Measurements from ENCODE around the gene CRY2. TPM values are rescaled to one million over a fixed set of nuclear protein-coding genes. Genes with fewer than 3 reads are reported as not detected.

CRY2 gene
- total RNA-seq, 1 experiment from 2014 or later, result 8.1 TPM

GRCh38 chr11:45844822-45845578 is 2.3 kb upstream of the CRY2 start:
- H3K27me3 Mint-ChIP-seq (ENCODE audit: insufficient read depth, unreplicated experiment), result peaks cover 14% of the 10 kb centered on the region

GRCh38 chr11:45846174-45846675 is 1.1 kb upstream of the CRY2 start:
- H3K4me3 Mint-ChIP-seq (ENCODE audit: unreplicated experiment), result no peak overlapping the region
- H3K36me3 Mint-ChIP-seq (ENCODE audit: insufficient read depth, unreplicated experiment), result peaks cover 6% of the 10 kb centered on the region
- H3K9me3 Mint-ChIP-seq (ENCODE audit: unreplicated experiment), result no peaks in the 10 kb centered on the region
- H3K27ac Mint-ChIP-seq (ENCODE audit: low read depth, unreplicated experiment), result no peak overlapping the region
- POLR2A ChIA-PET, result interaction anchor here (1.1 to 3.5 kb wide), 10 partner anchors 11 to 748 kb away, joined by 3 to 24 read pairs (median 8); partner anchors contain the start of genes AMBRA1 and PEX16
- CTCF ChIA-PET, result interaction anchor here (0.6 to 1.5 kb wide), 8 partner anchors 11 to 1122 kb away, joined by 3 to 6 read pairs (median 3); no protein-coding TSS in a partner anchor
- no peak for DNase-seq (ENCODE audit: unreplicated experiment)
- TF ChIP-seq CTCF (IDR thresholded peaks at IDR 0.05; ENCODE audit: unreplicated experiment), result no peak
- peaks cover 14% of the 10 kb centered on the region for H3K27me3 Mint-ChIP-seq (ENCODE audit: insufficient read depth, unreplicated experiment)
- no TSS peak for BruUV-seq (replicated peaks)
- peaks cover 18% of the 10 kb centered on the region for H3K4me1 Mint-ChIP-seq (ENCODE audit: insufficient read depth, unreplicated experiment)
- intact Hi-C loops (cut with micrococcal nuclease), result loop anchor here (10.0 kb wide), 1 partner anchor 49 kb away; no protein-coding TSS in a partner anchor

More at GRCh38 chr11:45844822-45845578, 2.3 kb upstream of the CRY2 start:
- no peak overlapping the region for H3K4me3 Mint-ChIP-seq (ENCODE audit: unreplicated experiment)
- peaks cover 18% of the 10 kb centered on the region for H3K4me1 Mint-ChIP-seq (ENCODE audit: insufficient read depth, unreplicated experiment)
- ChIA-PET POLR2A (interaction anchor here (0.7 to 3.5 kb wide), 4 partner anchors 15 to 120 kb away, joined by 3 to 24 read pairs (median 6); partner anchors contain the start of gene PEX16), CTCF (interaction anchor here (0.6 to 0.9 kb wide), 3 partner anchors 73 to 199 kb away, joined by 3 to 4 read pairs (median 4); partner anchors contain the start of gene PEX16)
- peaks cover 2% of the 10 kb centered on the region for H3K36me3 Mint-ChIP-seq (ENCODE audit: insufficient read depth, unreplicated experiment)
- H3K9me3 Mint-ChIP-seq (ENCODE audit: unreplicated experiment), result no peaks in the 10 kb centered on the region
- TF ChIP-seq CTCF (IDR thresholded peaks at IDR 0.05; ENCODE audit: unreplicated experiment), result no peak
- H3K27ac Mint-ChIP-seq (ENCODE audit: low read depth, unreplicated experiment), result no peak overlapping the region
- BruUV-seq (replicated peaks), result no TSS peak
- no peak for DNase-seq (ENCODE audit: unreplicated experiment)
- intact Hi-C loops (cut with micrococcal nuclease), result loop anchor here (10.0 kb wide), 1 partner anchor 50 kb away; no protein-coding TSS in a partner anchor

GRCh38 chr11:45847911-45848316 is 639 bp downstream of the CRY2 start:
- TF ChIP-seq CTCF (IDR thresholded peaks at IDR 0.05; ENCODE audit: unreplicated experiment), result no peak
- Mint-ChIP-seq H3K27ac (ENCODE audit: low read depth, unreplicated experiment) (peak overlapping the region; percentile 66), H3K36me3 (ENCODE audit: insufficient read depth, unreplicated experiment) (peaks cover 6% of the 10 kb centered on the region), H3K4me3 (ENCODE audit: unreplicated experiment) (peak overlapping the region; percentile 75), H3K27me3 (ENCODE audit: insufficient read depth, unreplicated experiment) (peaks cover 4% of the 10 kb centered on the region), H3K9me3 (ENCODE audit: unreplicated experiment) (no peaks in the 10 kb centered on the region), H3K4me1 (ENCODE audit: insufficient read depth, unreplicated experiment) (peaks cover 18% of the 10 kb centered on the region)
- ChIA-PET CTCF (no interaction called here), POLR2A (interaction anchor here (0.6 to 3.5 kb wide), 7 partner anchors 9 to 228 kb away, joined by 3 to 24 read pairs (median 6); no protein-coding TSS in a partner anchor)
- DNase-seq (ENCODE audit: unreplicated experiment), result peak; percentile 25
- BruUV-seq (replicated peaks), result TSS peak; percentile 37
- intact Hi-C loops (cut with micrococcal nuclease), result loop anchor here (1.0 to 10.0 kb wide), 4 partner anchors 11 to 70 kb away; partner anchors contain the start of gene SLC35C1

- POLR2A ChIA-PET, result interaction anchor here (1.4 to 3.5 kb wide), 4 partner anchors 9 to 82 kb away, joined by 4 to 24 read pairs (median 14); no protein-coding TSS in a partner anchor
- H3K27ac Mint-ChIP-seq (ENCODE audit: low read depth, unreplicated experiment), result peak overlapping the region; percentile 66
- no peaks in the 10 kb centered on the region for H3K9me3 Mint-ChIP-seq (ENCODE audit: unreplicated experiment)
- H3K27me3 Mint-ChIP-seq (ENCODE audit: insufficient read depth, unreplicated experiment), result no peaks in the 10 kb centered on the region
- peak overlapping the region; percentile 75 for H3K4me3 Mint-ChIP-seq (ENCODE audit: unreplicated experiment)
- no peak for TF ChIP-seq CTCF (IDR thresholded peaks at IDR 0.05; ENCODE audit: unreplicated experiment)
- DNase-seq (ENCODE audit: unreplicated experiment), result no peak
- intact Hi-C loops (cut with micrococcal nuclease), result loop anchor here (10.0 kb wide), 1 partner anchor 46 kb away; no protein-coding TSS in a partner anchor
- CTCF ChIA-PET, result no interaction called here
- peaks cover 6% of the 10 kb centered on the region for H3K36me3 Mint-ChIP-seq (ENCODE audit: insufficient read depth, unreplicated experiment)
- peaks cover 11% of the 10 kb centered on the region for H3K4me1 Mint-ChIP-seq (ENCODE audit: insufficient read depth, unreplicated experiment)
- BruUV-seq (replicated peaks), result no TSS peak
These were observed 1.4 kb downstream of the CRY2 start for GRCh38 chr11:45848654-45849081.

Measured in MCF 10A (cell line).